ENCODE data around the gene RPL36.

The RPL36 gene

GRCh38 chr19:5665781-5666513 lies 24.1 kb upstream of the RPL36 start:
- Histone ChIP-seq H3K4me3 (no peak overlapping the region), H3K36me3 (replicated peaks) (peaks cover 84% of the 10 kb centered on the region), H3K4me1 (no peaks in the 10 kb centered on the region), H3K27me3 (ENCODE audit: low read depth) (no peaks in the 10 kb centered on the region), H3K9me3 (no peaks in the 10 kb centered on the region)
- no peak for DNase-seq (ENCODE audit: low spot score in 2 of 2)
- in situ Hi-C loops (cut with MboI; ENCODE audit: low sequenced_read_pairs): no loop called here

GRCh38 chr19:5666921-5667610 lies 23.0 kb upstream of the RPL36 start:
- H3K36me3 ChIP-seq (replicated peaks): peaks cover 81% of the 10 kb centered on the region
- no peak for DNase-seq (ENCODE audit: low spot score in 2 of 2)
- in situ Hi-C loops (cut with MboI; ENCODE audit: low sequenced_read_pairs): no loop called here
- no peaks in the 10 kb centered on the region for H3K9me3 ChIP-seq
- H3K4me1 ChIP-seq: no peaks in the 10 kb centered on the region
- H3K4me3 ChIP-seq: no peak overlapping the region
- no peaks in the 10 kb centered on the region for H3K27me3 ChIP-seq (ENCODE audit: low read depth)

GRCh38 chr19:5667751-5668271 lies 22.3 kb upstream of the RPL36 start:
- no peaks in the 10 kb centered on the region for H3K4me1 ChIP-seq
- DNase-seq (ENCODE audit: low spot score in 2 of 2): no peak
- peaks cover 76% of the 10 kb centered on the region for H3K36me3 ChIP-seq (replicated peaks)
- in situ Hi-C loops (cut with MboI; ENCODE audit: low sequenced_read_pairs): no loop called here
- no peaks in the 10 kb centered on the region for H3K27me3 ChIP-seq (ENCODE audit: low read depth)
- no peaks in the 10 kb centered on the region for H3K9me3 ChIP-seq
- no peak overlapping the region for H3K4me3 ChIP-seq

- Histone ChIP-seq H3K4me3 (no peak overlapping the region), H3K4me1 (no peaks in the 10 kb centered on the region), H3K27me3 (ENCODE audit: low read depth) (no peaks in the 10 kb centered on the region), H3K36me3 (replicated peaks) (peaks cover 62% of the 10 kb centered on the region), H3K9me3 (no peaks in the 10 kb centered on the region)
- in situ Hi-C loops (cut with MboI; ENCODE audit: low sequenced_read_pairs): no loop called here
- DNase-seq (ENCODE audit: low spot score in 2 of 2): no peak
Observed at GRCh38 chr19:5669212-5669611, 20.9 kb upstream of the RPL36 start.

GRCh38 chr19:5671600-5671999 lies 18.5 kb upstream of the RPL36 start:
- Histone ChIP-seq H3K9me3 (no peaks in the 10 kb centered on the region), H3K36me3 (replicated peaks) (peaks cover 39% of the 10 kb centered on the region), H3K4me1 (no peaks in the 10 kb centered on the region), H3K4me3 (no peak overlapping the region), H3K27me3 (ENCODE audit: low read depth) (no peaks in the 10 kb centered on the region)
- in situ Hi-C loops (cut with MboI; ENCODE audit: low sequenced_read_pairs): no loop called here
- DNase-seq (ENCODE audit: low spot score in 2 of 2): no peak

- in situ Hi-C loops (cut with MboI; ENCODE audit: low sequenced_read_pairs): no loop called here
- H3K4me1 ChIP-seq: no peaks in the 10 kb centered on the region
Observed at GRCh38 chr19:5672708-5673459, 17.2 kb upstream of the RPL36 start.

GRCh38 chr19:5673752-5674151 lies 16.3 kb upstream of the RPL36 start:
- no peaks in the 10 kb centered on the region for H3K4me1 ChIP-seq
- H3K36me3 ChIP-seq (replicated peaks): peaks cover 24% of the 10 kb centered on the region
- in situ Hi-C loops (cut with MboI; ENCODE audit: low sequenced_read_pairs): no loop called here
- no peak overlapping the region for H3K4me3 ChIP-seq
- H3K9me3 ChIP-seq: no peaks in the 10 kb centered on the region
- H3K27me3 ChIP-seq (ENCODE audit: low read depth): no peaks in the 10 kb centered on the region
- DNase-seq (ENCODE audit: low spot score in 2 of 2): no peak

More at GRCh38 chr19:5672708-5673459, 17.2 kb upstream of the RPL36 start:
- Histone ChIP-seq H3K4me3 (no peak overlapping the region), H3K27me3 (ENCODE audit: low read depth) (no peaks in the 10 kb centered on the region), H3K9me3 (no peaks in the 10 kb centered on the region), H3K36me3 (replicated peaks) (peaks cover 26% of the 10 kb centered on the region)
- no peak for DNase-seq (ENCODE audit: low spot score in 2 of 2)

- DNase-seq (ENCODE audit: low spot score in 2 of 2): no peak
- in situ Hi-C loops (cut with MboI; ENCODE audit: low sequenced_read_pairs): no loop called here
- Histone ChIP-seq H3K4me1 (peaks cover 4% of the 10 kb centered on the region), H3K9me3 (no peaks in the 10 kb centered on the region), H3K36me3 (replicated peaks) (peaks cover 14% of the 10 kb centered on the region), H3K4me3 (no peak overlapping the region), H3K27me3 (ENCODE audit: low read depth) (no peaks in the 10 kb centered on the region)
Observed at GRCh38 chr19:5674714-5675113, 15.4 kb upstream of the RPL36 start.

- Histone ChIP-seq H3K36me3 (replicated peaks) (peaks cover 11% of the 10 kb centered on the region), H3K27me3 (ENCODE audit: low read depth) (no peaks in the 10 kb centered on the region), H3K9me3 (no peaks in the 10 kb centered on the region), H3K4me1 (peaks cover 7% of the 10 kb centered on the region), H3K4me3 (no peak overlapping the region)
- in situ Hi-C loops (cut with MboI; ENCODE audit: low sequenced_read_pairs): no loop called here
- DNase-seq (ENCODE audit: low spot score in 2 of 2): no peak
Observed at GRCh38 chr19:5676105-5676771, 13.9 kb upstream of the RPL36 start.

- Histone ChIP-seq H3K4me3 (no peak overlapping the region), H3K27me3 (ENCODE audit: low read depth) (no peaks in the 10 kb centered on the region), H3K36me3 (replicated peaks) (peaks cover 7% of the 10 kb centered on the region; the same call in 1 of the 2 replicates), H3K9me3 (no peaks in the 10 kb centered on the region), H3K4me1 (peaks cover 7% of the 10 kb centered on the region)
- DNase-seq (ENCODE audit: low spot score in 2 of 2): no peak
- in situ Hi-C loops (cut with MboI; ENCODE audit: low sequenced_read_pairs): no loop called here
Observed at GRCh38 chr19:5676772-5677105, 13.4 kb upstream of the RPL36 start.

- Histone ChIP-seq H3K4me3 (no peak overlapping the region), H3K36me3 (replicated peaks) (peaks cover 4% of the 10 kb centered on the region; the same call in 1 of the 2 replicates), H3K27me3 (ENCODE audit: low read depth) (no peaks in the 10 kb centered on the region), H3K4me1 (peaks cover 7% of the 10 kb centered on the region), H3K9me3 (no peaks in the 10 kb centered on the region)
- in situ Hi-C loops (cut with MboI; ENCODE audit: low sequenced_read_pairs): no loop called here
- no peak for DNase-seq (ENCODE audit: low spot score in 2 of 2)
Observed at GRCh38 chr19:5677136-5677535, 13.0 kb upstream of the RPL36 start.

GRCh38 chr19:5677580-5677979 lies 12.5 kb upstream of the RPL36 start:
- Histone ChIP-seq H3K4me1 (peaks cover 7% of the 10 kb centered on the region), H3K27me3 (ENCODE audit: low read depth) (no peaks in the 10 kb centered on the region), H3K9me3 (no peaks in the 10 kb centered on the region), H3K4me3 (no peak overlapping the region), H3K36me3 (replicated peaks) (peaks cover 3% of the 10 kb centered on the region; the same call in 1 of the 2 replicates)
- in situ Hi-C loops (cut with MboI; ENCODE audit: low sequenced_read_pairs): no loop called here
- DNase-seq (ENCODE audit: low spot score in 2 of 2): no peak

- Histone ChIP-seq H3K9me3 (no peaks in the 10 kb centered on the region), H3K4me3 (no peak overlapping the region), H3K27me3 (ENCODE audit: low read depth) (no peaks in the 10 kb centered on the region), H3K36me3 (replicated peaks) (peaks cover 3% of the 10 kb centered on the region; the same call in 1 of the 2 replicates), H3K4me1 (peaks cover 7% of the 10 kb centered on the region)
- DNase-seq (ENCODE audit: low spot score in 2 of 2): no peak
- in situ Hi-C loops (cut with MboI; ENCODE audit: low sequenced_read_pairs): no loop called here
Observed at GRCh38 chr19:5678071-5678718, 11.9 kb upstream of the RPL36 start.

All from HAP-1 (cell line).